Measurements from ENCODE around the gene BNC1. TPM values are rescaled to one million over a fixed set of nuclear protein-coding genes. Genes with fewer than 3 reads are reported as not detected.

Gene BNC1
- polyA plus RNA-seq, 1 of the 3 experiments (the other 2 are of a cell fraction): not detected

- TF ChIP-seq CTCF (IDR thresholded peaks at IDR 0.05) (no peak), EP300 (IDR thresholded peaks at IDR 0.05; ENCODE audit: borderline replicate concordance in 1 of 2, low read depth in 1 of 2, low read length in 1 of 2) (no peak), MXI1 (IDR thresholded peaks at IDR 0.05; ENCODE audit: low read depth, low read length) (no peak), JUND (IDR thresholded peaks at IDR 0.05) (no peak), SIN3A (IDR thresholded peaks at IDR 0.05; ENCODE audit: borderline replicate concordance, low read depth, low read length) (no peak)
Measured at GRCh38 chr15:83215306-83215705, 69.2 kb downstream of the BNC1 start (continued).

GRCh38 chr15:83210619-83211018, 73.8 kb downstream of the BNC1 start:
- ChIA-PET CTCF (interaction anchor here (0.7 to 6.1 kb wide), 4 partner anchors 21 to 200 kb away, joined by 3 to 24 read pairs (median 8); partner anchors contain the start of gene C15orf40), POLR2A (no interaction called here)
- Histone ChIP-seq H3K36me3 (replicated peaks in 1 of 2; ENCODE audit: control insufficient read depth in 1 of 2, insufficient read depth in 2 of 2, low read length in 1 of 2) (no peaks in the 10 kb centered on the region), H3K27me3 (ENCODE audit: insufficient read depth) (no peaks in the 10 kb centered on the region), H3K9me3 (no peaks in the 10 kb centered on the region), H3K9me2 (no peaks in the 10 kb centered on the region), H3K4me1 (ENCODE audit: control insufficient read depth in 1 of 2, insufficient read depth in 2 of 2, low read depth in 1 of 2, low read length in 1 of 2) (peaks cover 0 to 20% of the 10 kb centered on the region in 2 experiments; a peak in 2 of 4 replicates), H3K79me2 (ENCODE audit: insufficient read depth) (peaks cover 14% of the 10 kb centered on the region; the same call in 1 of the 2 replicates), H4K20me1 (ENCODE audit: insufficient read depth) (peaks cover under 1% of the 10 kb centered on the region; the same call in 1 of the 2 replicates), H3F3A (replicated peaks; ENCODE audit: insufficient read depth) (peaks cover 20% of the 10 kb centered on the region), H3K4me3 (ENCODE audit: low read depth in 2 of 2, low read length in 1 of 2) (no peak overlapping the region), H3K27ac (ENCODE audit: low read depth in 2 of 2, low read length in 1 of 2) (peak overlapping the region in 1 of 2 experiments; percentile 74; a peak in 2 of 4 replicates), H3K4me2 (peak overlapping the region; percentile 8; the same call in 1 of the 2 replicates), H3K9ac (no peak overlapping the region), H2AFZ (ENCODE audit: low read depth) (no peak overlapping the region)
- 24% methylated on average over 3 of the region's 3 CpGs for WGBS (ENCODE audit: low lambda C conversion rate)
- DNase-seq: peak; percentile 83
- TF ChIP-seq CTCF (IDR thresholded peaks at IDR 0.05) (no peak), TEAD4 (IDR thresholded peaks at IDR 0.05; ENCODE audit: borderline replicate concordance, insufficient read depth) (no peak), GATA2 (CRISPR knock-in tag; IDR thresholded peaks at IDR 0.05) (peak; percentile 76), GABPA (IDR thresholded peaks at IDR 0.05; ENCODE audit: low read depth) (no peak), EP300 (IDR thresholded peaks at IDR 0.05; ENCODE audit: borderline replicate concordance in 1 of 2, low read depth in 1 of 2, low read length in 1 of 2) (peak in 1 of 2 experiments; percentile 58; a peak in 2 of 4 replicates), USF2 (IDR thresholded peaks at IDR 0.05; ENCODE audit: borderline replicate concordance, low read depth, low read length) (no peak), FOSL2 (IDR thresholded peaks at IDR 0.05; ENCODE audit: borderline replicate concordance, low read depth) (no peak), RCOR1 (IDR thresholded peaks at IDR 0.05; ENCODE audit: low read length) (peak; percentile 88), YY1 (IDR thresholded peaks at IDR 0.05; ENCODE audit: low read depth) (no peak), POLR2AphosphoS5 (IDR thresholded peaks at IDR 0.05; ENCODE audit: low read depth, low read length) (no peak), IRF3 (IDR thresholded peaks at IDR 0.05; ENCODE audit: low read depth, low read length) (no peak), MAX (IDR thresholded peaks at IDR 0.05; ENCODE audit: low read depth) (no peak), NRF1 (IDR thresholded peaks at IDR 0.05; ENCODE audit: low read depth, low read length) (no peak), TAF1 (IDR thresholded peaks at IDR 0.05; ENCODE audit: borderline replicate concordance, low read depth, low read length) (no peak), USF1 (IDR thresholded peaks at IDR 0.05; ENCODE audit: borderline replicate concordance, low read depth) (no peak), REST (IDR thresholded peaks at IDR 0.05; ENCODE audit: low read depth, low read length) (no peak), MEF2A (IDR thresholded peaks at IDR 0.05; ENCODE audit: borderline replicate concordance, low read depth) (no peak)

Data from SK-N-SH (cell line).